RPMI8226 (cell line): Measurements from ENCODE around the gene UMAD1.

ENCODE experiments used
- DNase-seq: peaks from one replicate; pipeline ENCODE4 v3.0.0-alpha.2; 2015

UMAD1 gene

DNA sequence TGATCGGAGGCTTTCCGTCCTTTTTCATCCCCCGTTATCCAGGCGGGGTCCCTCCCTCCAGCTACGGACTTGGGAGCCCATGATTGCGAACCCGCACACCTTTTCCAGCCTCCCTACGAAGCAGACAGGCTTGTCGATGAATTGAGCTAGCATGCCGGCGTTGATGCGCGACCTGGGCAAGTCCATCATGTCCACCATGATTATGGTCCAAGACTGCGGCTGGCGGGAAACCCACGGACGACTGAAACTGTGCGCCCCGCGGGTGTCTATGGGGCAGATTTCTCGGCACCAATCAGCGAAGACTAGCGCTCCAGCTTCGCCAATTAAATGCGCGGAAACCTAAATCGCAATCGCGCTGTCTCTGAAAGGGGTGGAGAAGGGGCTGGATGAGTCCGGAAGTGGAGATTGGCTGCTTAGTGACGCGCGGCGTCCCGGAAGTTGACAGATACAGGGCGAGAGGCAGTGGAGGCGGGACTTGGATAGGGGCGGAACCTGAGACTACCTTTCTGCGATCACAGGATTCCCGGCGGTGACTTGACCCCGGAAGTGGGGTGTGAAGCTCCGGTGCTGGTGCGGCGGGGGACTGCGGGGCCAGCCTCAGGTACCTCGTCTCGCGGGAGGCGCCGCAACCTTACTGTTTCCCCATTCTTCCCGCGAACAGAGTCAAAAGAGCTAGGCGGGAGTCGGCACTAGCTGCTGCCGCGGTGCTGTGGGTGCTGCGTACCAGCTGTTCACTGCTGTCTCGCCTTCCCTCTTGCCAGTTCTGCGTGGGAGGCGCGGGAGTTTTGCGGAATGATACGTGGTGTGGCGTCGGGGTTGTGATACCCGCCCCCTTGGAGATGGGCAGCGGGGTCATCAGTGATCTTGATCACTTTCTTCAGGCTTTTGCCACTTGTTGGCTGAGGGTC is at the start of gene UMAD1:
TSS of gene UMAD1 (plus strand) at position 532 of the 908 bp plus-strand sequence. CDS start 32,620 bp downstream, outside the sequence.
- DNase-seq = peak; percentile 100

DNA sequence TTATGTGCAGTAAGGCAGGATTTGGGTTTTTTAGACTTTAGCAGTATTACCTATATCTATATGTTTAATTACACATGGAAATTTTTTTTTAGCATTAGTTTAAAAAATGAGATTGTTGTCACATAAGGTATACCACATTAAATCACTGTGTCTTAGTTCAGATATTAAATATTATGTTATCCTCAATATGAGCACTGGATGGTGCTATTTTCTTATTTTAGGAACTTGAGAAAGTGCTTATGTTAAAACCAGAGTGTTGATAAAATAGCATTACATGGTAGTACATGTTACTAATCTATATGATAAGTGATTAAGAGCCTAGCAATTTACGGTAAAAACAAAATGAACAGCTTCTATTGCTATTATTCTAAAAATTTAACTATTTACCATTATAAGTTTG is 45.1 kb upstream of the UMAD1 start:
- DNase-seq = peak; percentile 17

DNA sequence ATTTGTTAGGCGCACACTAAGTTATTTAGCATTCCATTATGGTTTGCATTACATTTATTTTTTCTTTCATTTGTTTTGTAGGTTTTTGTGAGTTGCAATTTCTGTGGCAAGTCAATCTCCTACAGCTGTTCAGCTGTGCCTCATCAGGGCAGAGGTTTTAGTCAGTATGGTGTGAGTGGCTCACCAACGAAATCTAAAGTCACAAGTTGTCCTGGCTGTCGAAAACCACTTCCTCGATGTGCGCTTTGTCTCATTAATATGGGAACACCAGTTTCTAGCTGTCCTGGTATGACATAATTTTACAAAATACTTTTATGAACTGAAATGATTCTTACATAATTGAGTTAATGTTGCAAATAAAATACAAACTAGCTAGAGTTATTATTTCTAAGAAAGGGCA is 44.4 kb upstream of the UMAD1 start:
- no peak for DNase-seq

DNA sequence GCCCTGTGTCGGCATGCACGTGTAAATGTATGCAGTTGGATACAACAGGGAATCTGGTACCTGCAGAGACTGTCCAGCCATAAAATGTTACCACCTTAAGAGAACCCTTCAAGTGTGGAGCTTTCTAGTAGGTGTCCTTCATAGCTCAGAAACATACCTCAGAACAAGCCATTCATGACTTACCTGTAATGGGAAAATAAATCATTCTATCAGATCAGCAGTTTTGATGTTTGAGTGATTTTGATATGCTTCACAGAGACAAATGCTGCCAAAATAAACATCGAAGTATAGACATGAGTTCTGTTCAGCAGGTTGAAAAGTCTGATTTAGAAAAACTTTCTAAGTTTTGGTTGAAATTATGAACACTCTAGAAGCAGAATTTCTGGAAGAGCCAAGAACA is 33.5 kb upstream of the UMAD1 start:
- DNase-seq = no peak

DNA sequence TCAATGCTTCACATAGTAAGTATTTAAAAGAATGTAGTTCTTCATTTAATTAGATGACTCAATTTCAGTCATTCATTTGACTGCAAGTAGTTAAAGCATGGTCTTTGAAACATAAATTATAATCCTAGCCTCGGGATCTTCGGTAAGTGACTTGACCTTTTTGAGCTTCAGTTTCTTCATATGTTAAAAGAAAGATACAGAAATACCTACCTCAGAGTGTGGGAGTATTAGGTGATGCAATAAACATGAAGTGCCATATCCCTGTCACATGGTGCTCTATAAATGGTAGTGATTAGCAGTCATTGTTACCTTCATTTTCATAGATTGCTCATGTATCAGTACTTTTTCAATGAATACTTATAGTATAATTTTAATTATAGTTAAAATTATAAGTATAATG is 31.2 kb upstream of the UMAD1 start:
- DNase-seq = no peak

DNA sequence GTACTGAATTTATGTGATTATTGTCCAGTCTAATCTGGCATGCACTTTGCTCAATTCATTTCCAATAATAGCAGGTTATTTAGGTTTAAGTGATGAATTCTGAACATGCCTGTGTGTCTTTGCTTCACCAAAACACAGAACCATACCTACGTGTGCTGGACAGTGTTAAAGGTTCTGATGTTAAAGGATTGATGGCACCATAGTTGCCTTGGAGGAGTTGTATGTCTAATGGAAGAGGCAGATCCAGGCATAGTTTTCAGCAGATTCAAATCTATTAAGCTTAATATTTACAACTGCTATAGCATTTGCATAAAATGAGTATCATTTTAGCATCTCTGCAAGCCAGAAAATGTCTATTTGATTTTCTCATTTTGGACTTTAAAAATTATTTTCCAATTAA is 28.0 kb upstream of the UMAD1 start:
- no peak for DNase-seq

DNA sequence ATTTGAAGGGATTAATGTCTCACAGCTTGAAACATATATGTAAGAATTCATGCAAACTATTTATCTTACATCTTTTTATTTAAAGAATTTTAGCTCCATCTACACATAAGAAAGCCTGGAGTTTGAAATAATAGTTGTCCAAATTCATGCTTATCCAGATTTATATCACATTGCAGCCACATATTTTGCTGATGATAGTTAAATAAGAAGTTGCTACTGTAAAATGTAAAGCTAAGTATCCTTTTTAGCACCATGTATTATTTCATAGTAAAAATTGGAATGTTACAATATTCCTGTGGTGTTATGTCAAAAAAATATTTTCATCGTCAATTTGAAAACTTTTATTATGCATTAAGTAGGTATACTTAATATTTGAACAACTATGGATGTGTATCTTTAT is 27.3 kb upstream of the UMAD1 start:
- DNase-seq = no peak

DNA sequence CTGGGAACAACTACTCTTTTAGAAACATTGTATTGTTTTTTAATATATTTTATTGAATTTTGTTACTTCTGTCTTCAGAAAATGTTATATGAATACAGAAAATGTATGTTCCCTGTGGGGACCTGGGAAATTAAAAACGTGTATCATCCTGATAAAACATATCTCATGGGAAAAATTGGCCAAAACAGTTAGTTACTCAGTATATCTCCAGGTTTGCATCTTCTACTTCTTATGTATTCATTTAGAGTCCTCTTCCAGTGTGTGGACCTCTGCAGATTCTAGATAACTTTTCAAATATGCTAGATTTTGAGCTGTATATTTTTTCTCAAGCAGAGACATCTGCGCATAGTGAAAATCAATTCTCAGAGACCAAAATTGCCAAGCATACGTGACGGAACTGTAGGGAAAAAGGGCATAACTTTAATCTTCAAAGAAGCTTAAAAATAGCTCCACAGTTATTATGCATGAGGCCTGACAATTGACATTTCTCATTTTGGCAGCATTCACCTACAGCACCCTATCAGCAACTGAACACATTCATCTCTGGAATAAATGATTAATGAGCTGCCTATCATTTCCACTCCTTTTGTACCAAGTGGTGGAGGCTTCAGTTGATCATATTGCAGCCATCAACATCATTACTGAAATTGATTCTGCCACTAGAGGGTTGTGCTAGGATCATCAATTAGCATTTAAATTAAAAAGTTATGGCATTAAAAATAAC is 26.4 kb upstream of the UMAD1 start:
- DNase-seq = no peak

DNA sequence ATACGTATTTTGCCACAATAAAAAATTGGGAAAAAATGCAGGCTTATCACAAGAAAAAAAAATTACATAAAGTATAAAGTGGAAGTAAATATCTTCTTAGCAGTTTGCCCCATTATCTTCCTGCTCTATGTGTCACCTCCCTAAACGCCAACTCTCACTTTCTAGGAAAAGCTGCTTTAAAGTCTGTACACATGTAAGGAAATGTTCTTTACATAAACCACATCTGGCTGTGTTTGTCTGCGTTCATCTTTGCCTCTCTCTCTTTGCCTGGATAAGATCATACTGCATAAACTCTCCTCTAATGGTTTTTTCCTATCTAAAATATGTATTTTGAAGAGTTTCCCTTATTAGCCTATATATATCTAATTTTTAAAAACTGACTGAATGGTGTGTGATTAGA is 23.0 kb upstream of the UMAD1 start:
- no peak for DNase-seq

DNA sequence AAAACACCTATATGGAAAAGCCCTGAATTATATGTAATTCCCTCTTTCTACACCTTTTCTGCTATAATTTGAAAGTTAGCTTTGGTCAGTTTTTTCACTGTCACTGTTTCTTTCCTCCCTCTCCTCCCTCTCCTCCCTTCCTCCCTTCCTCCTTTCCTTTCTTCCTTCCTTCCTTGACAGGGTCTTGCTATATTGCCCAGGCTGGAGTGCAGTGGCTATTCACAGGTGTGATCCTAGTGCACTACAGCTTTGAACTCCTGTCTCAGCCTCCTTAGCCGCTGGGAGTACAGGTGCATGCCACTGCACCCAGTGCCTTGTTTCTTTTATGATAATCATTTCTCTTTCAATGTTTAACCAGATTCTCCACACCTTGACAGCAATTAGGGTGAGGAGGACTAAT is 22.1 kb upstream of the UMAD1 start:
- DNase-seq = no peak

DNA sequence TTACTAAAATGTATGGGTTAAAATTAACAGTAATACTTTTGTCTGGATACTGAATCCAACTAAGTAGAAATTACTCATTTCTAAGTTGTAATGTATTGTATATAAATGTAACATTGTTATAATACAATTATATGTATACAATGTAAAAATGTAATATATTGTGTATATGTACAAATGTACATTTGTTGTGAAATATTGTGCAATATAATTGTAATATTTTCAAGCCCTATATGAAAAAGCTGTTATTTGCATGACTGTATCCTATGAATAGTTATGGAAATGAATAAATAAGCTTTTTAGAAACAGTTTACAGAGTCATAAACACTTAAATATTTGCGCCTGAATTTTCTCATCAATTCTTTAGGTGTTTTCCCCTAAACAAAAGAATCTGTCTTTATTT is 20.3 kb upstream of the UMAD1 start:
- no peak for DNase-seq

DNA sequence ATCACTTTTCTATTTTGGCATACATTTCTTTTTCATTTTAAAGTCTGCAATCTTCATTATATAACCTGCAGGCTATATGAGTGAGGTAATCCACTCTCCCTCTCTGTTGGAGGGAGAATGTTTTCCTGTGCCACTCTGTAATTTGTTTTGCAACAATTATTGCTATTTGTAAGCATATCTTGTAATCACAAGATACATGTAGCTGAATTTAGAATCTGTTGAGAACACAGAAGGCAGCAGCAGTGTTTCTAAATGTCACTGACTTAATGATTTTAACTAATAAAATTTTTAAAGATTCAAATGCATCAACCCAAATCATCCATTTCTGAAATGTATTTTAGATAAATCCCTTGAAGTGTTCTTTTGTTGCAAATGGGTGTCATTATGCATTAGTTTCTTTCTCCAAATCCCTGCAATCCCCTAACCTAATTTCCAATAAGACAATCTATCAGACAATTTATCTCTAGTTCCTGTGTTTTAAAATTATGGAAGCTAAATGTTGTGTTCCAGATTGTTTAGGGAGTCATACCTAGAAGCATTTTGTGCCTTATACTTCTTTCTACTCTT is 19.8 kb upstream of the UMAD1 start:
- no peak for DNase-seq

DNA sequence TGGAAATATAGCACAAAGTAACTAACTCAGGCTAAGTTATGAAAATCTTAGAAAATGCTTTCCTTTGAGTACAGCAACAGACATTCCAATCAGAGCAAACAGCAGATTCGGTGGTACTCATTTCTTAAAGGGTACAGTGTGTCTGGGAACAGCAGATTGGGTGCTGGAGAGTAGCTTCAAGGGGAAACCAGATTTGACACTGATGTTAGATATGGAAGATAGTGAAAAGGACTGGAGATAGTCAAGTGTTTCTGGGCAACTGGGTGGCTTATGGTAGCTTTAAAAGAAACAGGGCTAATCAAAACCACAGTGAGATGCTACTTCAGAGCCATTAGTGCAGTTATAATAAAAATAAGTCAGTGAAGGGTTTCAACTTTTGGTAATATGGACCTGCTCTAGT is 12.1 kb upstream of the UMAD1 start:
- DNase-seq = no peak

DNA sequence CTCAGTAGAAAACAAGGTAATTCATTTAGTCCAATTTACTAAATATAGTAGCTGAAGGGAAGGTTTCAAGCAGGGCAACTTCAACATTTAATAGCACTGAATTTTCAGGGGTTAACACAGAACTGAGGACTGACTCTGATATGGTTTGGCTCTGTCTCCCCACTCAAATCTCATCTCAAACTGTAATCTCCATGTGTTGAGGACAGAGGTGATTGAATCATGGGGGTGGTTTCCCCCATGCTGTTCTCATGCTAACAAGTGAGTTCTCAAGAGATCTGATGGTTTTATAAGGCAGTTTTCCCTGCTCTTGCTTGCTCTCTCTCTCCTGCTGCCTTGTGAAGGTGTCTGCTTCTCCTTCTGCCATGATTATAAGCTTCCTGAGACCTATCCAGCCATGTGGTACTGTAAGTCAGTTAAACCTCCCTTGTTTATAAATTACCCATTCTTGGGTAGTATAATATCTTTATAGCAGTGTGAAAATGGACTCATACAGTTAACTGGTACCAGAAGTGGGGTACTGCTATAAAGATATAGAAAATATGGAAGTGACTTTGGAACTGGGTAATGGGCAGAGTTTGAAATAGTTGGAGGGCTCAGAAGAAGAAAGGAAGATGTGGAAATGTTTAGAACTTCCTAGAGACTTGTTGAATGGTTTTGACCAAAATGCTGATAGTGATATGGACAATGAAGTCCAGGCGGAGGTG is 9.8 kb upstream of the UMAD1 start:
- no peak for DNase-seq

DNA sequence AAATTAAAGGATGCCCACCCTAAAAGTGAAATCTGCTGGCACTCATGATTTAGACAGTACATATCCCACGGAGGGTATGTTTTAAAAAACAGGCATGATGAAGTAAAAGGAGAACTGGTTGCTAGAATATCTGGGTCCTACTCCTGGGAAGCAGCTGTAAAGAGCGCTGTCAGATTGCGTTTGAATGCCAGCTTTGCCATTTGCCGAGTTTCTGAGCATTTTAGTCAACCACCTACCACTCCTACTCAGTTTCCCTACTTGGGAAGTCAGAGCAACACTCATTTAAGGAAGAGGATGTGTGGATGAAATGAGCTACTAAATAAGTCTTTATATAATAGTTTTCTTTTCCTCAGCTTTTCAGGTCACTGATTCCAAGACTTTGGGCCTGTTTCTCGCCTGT is 1.1 kb upstream of the UMAD1 start:
- DNase-seq = peak; percentile 4

DNA sequence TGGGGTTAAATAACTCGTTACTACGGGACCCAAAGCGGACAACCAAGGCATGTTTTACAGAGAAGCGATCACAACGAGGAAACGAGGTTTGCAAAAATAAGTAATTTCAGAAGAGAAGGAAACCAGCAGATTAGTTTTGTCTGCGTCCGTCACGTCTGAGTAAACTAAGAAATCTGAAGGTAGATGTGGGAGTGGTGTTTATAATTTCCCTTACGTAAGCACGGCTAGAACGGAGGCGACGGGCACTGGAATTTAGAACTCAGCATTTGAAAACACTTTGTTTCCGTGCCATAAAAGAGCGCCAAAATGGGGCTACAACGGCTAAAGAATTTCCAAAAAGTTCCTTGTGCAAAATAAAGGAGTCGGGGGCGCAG is 718 bp upstream of the UMAD1 start:
- peak; percentile 63 for DNase-seq

DNA sequence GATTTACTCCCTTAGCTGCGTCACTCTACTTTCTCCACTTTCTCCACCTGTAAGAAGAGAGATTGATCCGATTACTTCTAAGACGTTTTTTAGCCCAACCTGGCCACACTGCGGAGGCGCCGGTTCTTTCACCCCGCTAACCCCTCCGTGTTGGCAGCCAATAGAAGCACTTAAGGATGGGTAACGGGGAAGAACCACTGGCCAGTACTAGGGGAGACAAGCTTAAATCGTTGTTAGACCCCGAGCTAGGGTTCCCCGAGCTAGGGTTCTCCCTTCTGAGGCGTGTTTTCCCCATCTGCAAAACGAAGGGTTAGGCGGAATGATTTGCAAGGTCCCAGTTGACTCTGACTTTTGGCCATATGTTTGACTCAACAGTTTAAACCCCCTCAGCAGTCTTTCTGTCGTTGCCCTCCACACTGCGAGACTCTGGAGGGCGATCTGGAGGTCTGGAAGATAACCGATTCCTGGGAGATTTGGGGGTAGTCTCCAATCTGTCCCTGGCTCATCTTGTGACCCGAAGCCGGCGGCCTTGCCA is 644 bp downstream of the UMAD1 start:
- no peak for DNase-seq

DNA sequence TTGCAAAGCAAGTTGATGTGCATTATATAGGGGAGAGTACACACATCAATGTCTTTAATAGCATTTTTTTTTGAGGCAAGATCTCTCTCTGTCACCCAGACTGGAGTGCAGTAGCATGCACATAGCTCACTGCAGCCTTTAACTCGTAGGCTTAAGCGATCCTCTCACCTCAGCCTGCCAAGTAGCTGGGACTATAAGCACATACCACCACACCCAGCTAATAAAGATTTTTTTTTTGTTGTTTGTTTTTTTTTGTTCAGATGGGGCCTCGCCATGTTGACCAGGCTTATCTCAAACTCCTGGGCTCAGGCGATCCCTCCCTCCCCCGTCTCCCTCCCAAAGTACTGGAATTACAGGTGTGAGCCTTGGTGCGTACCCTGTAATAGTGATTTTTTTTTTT is 1.5 kb downstream of the UMAD1 start:
- no peak for DNase-seq

DNA sequence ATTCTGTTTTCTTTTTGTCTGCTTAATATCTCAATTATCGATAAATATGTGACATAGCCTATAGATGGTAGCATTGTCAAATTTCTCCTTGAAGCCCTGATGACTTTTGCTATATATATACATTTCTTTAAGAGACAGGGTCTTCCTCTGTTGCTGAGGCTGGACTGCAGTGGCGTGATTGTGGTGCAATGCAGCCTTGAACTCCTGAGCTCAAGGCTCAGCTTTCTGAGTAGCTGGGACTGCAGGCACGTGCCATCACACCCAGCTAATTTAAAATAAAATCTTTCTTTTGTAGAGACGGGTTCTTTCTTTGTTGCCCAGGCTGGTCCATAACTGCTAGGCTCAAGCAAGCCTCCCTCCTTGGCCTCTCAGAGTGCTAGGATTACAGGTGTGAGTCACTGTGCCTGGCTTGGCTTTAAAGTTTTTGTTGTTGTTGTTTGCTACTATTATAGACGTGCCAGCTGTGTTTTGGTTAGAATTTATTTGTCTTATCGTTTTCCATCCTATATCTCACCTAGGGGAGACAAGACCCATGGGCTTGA is 7.0 kb downstream of the UMAD1 start:
- DNase-seq = no peak

DNA sequence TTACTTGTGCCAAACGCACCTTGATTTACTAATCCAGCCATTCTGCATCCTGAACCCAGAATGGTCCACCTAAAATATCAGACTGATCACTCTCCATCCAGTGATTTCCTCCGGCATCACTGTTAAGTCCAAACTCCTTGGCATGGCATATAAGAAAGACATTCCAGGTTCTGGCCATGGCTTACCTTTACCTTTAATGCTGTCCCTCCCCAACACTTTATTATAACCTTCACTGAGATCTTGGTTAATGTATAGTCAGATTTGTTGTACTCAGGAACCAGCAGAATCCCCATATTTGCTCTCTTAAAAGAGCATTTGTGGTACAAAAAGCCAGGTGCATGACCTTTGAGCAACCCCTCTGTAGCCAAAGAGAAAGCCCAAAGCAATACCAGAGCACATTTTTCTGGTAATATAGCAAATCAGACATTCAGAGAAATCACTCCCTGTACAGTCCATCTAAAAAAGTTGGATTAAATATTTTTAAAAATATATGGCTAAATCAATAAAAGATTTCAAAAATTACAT is 10.2 kb downstream of the UMAD1 start:
- DNase-seq = peak; percentile 26

DNA sequence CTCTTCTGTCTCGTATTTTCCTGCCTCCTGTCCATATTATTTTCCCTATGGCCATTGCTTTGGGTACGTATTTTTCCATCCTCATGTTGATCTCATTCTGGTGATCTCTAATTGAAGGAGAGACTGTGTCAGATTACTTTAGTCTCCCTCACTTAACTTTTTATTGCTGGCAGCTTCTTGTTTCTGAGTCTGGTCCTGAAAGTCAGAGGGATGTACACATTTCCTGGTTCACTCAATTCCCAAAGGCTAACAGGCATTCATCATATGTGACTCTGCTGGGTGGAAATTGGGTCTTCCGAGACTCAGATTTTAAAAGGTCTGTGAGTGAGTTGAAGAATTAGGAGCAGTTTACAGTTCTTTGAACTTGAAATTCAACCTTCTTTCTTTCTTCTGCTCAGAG is 10.9 kb downstream of the UMAD1 start:
- DNase-seq = no peak

DNA sequence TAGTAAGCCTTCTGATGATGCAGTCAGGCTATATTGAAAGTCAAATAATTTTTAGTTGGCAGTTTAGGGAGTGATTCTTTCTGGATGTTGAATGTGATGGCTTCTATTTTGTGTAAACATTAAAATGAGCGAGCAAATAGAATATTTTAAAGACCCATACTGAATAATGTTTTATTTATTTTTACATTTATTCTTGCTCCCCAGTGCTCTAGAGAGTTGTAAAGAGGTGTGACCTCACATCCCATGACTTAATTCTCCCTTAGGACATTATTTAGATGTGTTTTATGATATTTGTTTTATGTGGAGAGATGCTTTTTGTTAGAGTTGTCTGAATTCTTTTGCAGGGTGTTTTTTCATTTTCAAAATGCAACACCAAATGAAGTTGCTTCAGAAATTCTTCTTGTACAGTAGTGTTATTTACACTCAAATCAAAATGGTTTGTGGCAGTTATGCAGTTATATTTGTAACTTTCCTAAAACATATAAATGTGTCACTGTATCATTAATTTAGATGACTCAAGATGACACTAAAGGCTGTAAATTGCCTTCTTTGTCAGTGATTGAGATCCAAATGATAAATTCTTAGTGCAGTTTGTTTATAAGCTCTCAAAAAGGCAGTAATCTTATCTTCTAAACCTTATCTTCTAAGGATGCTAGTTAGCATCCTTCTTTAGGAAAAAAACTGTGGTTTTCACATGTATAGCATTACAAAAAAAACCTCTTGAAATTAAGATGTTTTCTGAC is 12.4 kb downstream of the UMAD1 start:
- no peak for DNase-seq
